Spinal cord (tissue), 10 donors: Measurements from ENCODE around the gene VAMP3. TPM values are rescaled to one million over a fixed set of nuclear protein-coding genes. Genes with fewer than 3 reads are reported as not detected.

ENCODE experiments used
- DNase-seq, 6 donors: peaks; one replicate each; pipeline versions ENCODE4 v3.0.0 to v3.0.0-alpha.2; 2013 to 2015; ENCODE audit warnings: low spot score in 6 of 6, low read depth in 4 of 6
- H3K27ac ChIP-seq: one replicate; pipeline ENCODE4 v1.5.1; 2013; ENCODE audit warnings: low read depth, low read length, control low read depth
- H3K27me3 ChIP-seq: one replicate; pipeline ENCODE4 v1.6.1; 2013; ENCODE audit warnings: low read length; ENCODE audit not compliant: control insufficient read depth, insufficient read depth
- H3K36me3 ChIP-seq: one replicate; pipeline ENCODE4 v1.6.1; 2013; ENCODE audit warnings: low read length; ENCODE audit not compliant: control insufficient read depth, insufficient read depth
- H3K4me1 ChIP-seq: one replicate; pipeline ENCODE4 v1.6.1; 2013; ENCODE audit warnings: low read length; ENCODE audit not compliant: control insufficient read depth, insufficient read depth
- H3K4me3 ChIP-seq: one replicate; pipeline ENCODE4 v1.5.1; 2013; ENCODE audit warnings: low read depth, low read length, control low read depth
- H3K9me3 ChIP-seq: one replicate; pipeline ENCODE4 v1.6.1; 2013; ENCODE audit warnings: low read length; ENCODE audit not compliant: control insufficient read depth, insufficient read depth
- WGBS: methylation state at CpG from one replicate; pipeline ENCODE4 v1.1.5; 2013; ENCODE audit warnings: missing lambda C conversion rate; ENCODE audit not compliant: insufficient coverage; 5-methylcytosine and 5-hydroxymethylcytosine counted together
- polyA plus RNA-seq, 2 donors: library from polyadenylated mRNA; unstranded; fragments of 120-200 nt; gene quantifications; one replicate each; pipeline ENCODE4 v1.2.1, GENCODE V29; 2013; ENCODE audit not compliant: insufficient read length in 2 of 2
- total RNA-seq, 2 donors: library from RNA; depleted of rRNA in 1 of 2; stranded (reverse); fragments of 120-200 nt in 1 of 2; fragments of >200 nt in 1 of 2; gene quantifications; one replicate each; pipeline versions ENCODE4 v1.2.3 to v1.2.4, GENCODE V29; 2013 to 2014
- donor health status: healthy.

The VAMP3 gene
- total and polyA plus RNA-seq, 4 donors, result 60.3 to 88.0 (median 65.1) TPM

- no peak overlapping the region for H3K4me3 ChIP-seq
- H3K36me3 ChIP-seq, result peaks cover 16% of the 10 kb centered on the region
- H3K9me3 ChIP-seq, result peaks cover 5% of the 10 kb centered on the region
- H3K27ac ChIP-seq, result no peak overlapping the region
- H3K4me1 ChIP-seq, result no peaks in the 10 kb centered on the region
- 92% methylated on average over 10 of the region's 12 CpGs for WGBS
- DNase-seq, result no peak
- H3K27me3 ChIP-seq, result no peaks in the 10 kb centered on the region
Measured at GRCh38 chr1:7795406-7795805, 24.3 kb downstream of the VAMP3 start.

GRCh38 chr1:7805460-7805859 lies 34.4 kb downstream of the VAMP3 start:
- 90% methylated on average over 3 of the region's 9 CpGs for WGBS
- no peak for DNase-seq
- no peak overlapping the region for H3K4me3 ChIP-seq
- H3K36me3 ChIP-seq, result peaks cover 25% of the 10 kb centered on the region
- H3K27me3 ChIP-seq, result no peaks in the 10 kb centered on the region
- no peaks in the 10 kb centered on the region for H3K4me1 ChIP-seq
- no peaks in the 10 kb centered on the region for H3K9me3 ChIP-seq
- no peak overlapping the region for H3K27ac ChIP-seq

GRCh38 chr1:7808253-7808844 lies 37.3 kb downstream of the VAMP3 start:
- H3K36me3 ChIP-seq, result peaks cover 20% of the 10 kb centered on the region

GRCh38 chr1:7809742-7810141 lies 38.6 kb downstream of the VAMP3 start:
- no peak overlapping the region for H3K27ac ChIP-seq
- H3K27me3 ChIP-seq, result no peaks in the 10 kb centered on the region
- DNase-seq, result no peak
- peaks cover 15% of the 10 kb centered on the region for H3K36me3 ChIP-seq
- no peak overlapping the region for H3K4me3 ChIP-seq
- peaks cover 8% of the 10 kb centered on the region for H3K9me3 ChIP-seq
- no peaks in the 10 kb centered on the region for H3K4me1 ChIP-seq
- 89% methylated on average over 7 of the region's 13 CpGs for WGBS

More at GRCh38 chr1:7808253-7808844, 37.3 kb downstream of the VAMP3 start:
- H3K9me3 ChIP-seq, result peaks cover under 1% of the 10 kb centered on the region
- no peaks in the 10 kb centered on the region for H3K4me1 ChIP-seq
- H3K27ac ChIP-seq, result no peak overlapping the region
- no peak overlapping the region for H3K4me3 ChIP-seq
- DNase-seq, result peak in 2 of 6 donors; percentile 32 to 77
- no peaks in the 10 kb centered on the region for H3K27me3 ChIP-seq
- no CpG with 5 or more reads among the region's 1 CpG for WGBS

GRCh38 chr1:7810395-7810794 lies 39.3 kb downstream of the VAMP3 start:
- 95% methylated on average over 5 of the region's 7 CpGs for WGBS
- DNase-seq, result no peak
- no peaks in the 10 kb centered on the region for H3K4me1 ChIP-seq
- no peak overlapping the region for H3K27ac ChIP-seq
- H3K4me3 ChIP-seq, result no peak overlapping the region
- H3K9me3 ChIP-seq, result peaks cover 8% of the 10 kb centered on the region
- H3K27me3 ChIP-seq, result no peaks in the 10 kb centered on the region
- H3K36me3 ChIP-seq, result peaks cover 12% of the 10 kb centered on the region

GRCh38 chr1:7811476-7811875 lies 40.4 kb downstream of the VAMP3 start:
- Histone ChIP-seq H3K27me3 (no peaks in the 10 kb centered on the region), H3K27ac (no peak overlapping the region), H3K4me3 (no peak overlapping the region), H3K36me3 (peaks cover 12% of the 10 kb centered on the region), H3K4me1 (no peaks in the 10 kb centered on the region), H3K9me3 (peaks cover 8% of the 10 kb centered on the region)
- WGBS, result 96% methylated on average over 4 of the region's 6 CpGs
- no peak for DNase-seq

- no peaks in the 10 kb centered on the region for H3K27me3 ChIP-seq
- no peak overlapping the region for H3K4me3 ChIP-seq
- H3K4me1 ChIP-seq, result no peaks in the 10 kb centered on the region
- peaks cover 8% of the 10 kb centered on the region for H3K9me3 ChIP-seq
- no peak for DNase-seq
- WGBS, result 76% methylated on average over 2 of the region's 3 CpGs
- peaks cover 9% of the 10 kb centered on the region for H3K36me3 ChIP-seq
- H3K27ac ChIP-seq, result no peak overlapping the region
Measured at GRCh38 chr1:7813677-7814373, 42.7 kb downstream of the VAMP3 start.

GRCh38 chr1:7821282-7821681 lies 50.2 kb downstream of the VAMP3 start:
- Histone ChIP-seq H3K9me3 (no peaks in the 10 kb centered on the region), H3K4me1 (no peaks in the 10 kb centered on the region), H3K27me3 (no peaks in the 10 kb centered on the region), H3K4me3 (no peak overlapping the region), H3K36me3 (peaks cover 13% of the 10 kb centered on the region), H3K27ac (no peak overlapping the region)
- WGBS, result no CpG with 5 or more reads among the region's 3 CpGs
- no peak for DNase-seq

- Histone ChIP-seq H3K36me3 (peaks cover 21% of the 10 kb centered on the region), H3K9me3 (no peaks in the 10 kb centered on the region), H3K27me3 (no peaks in the 10 kb centered on the region), H3K27ac (no peak overlapping the region), H3K4me3 (no peak overlapping the region), H3K4me1 (no peaks in the 10 kb centered on the region)
- DNase-seq, result no peak
- 89% methylated on average over 5 of the region's 8 CpGs for whole genome bisulfite sequencing
Measured at GRCh38 chr1:7824701-7825100, 53.6 kb downstream of the VAMP3 start.

- Histone ChIP-seq H3K27ac (no peak overlapping the region), H3K27me3 (no peaks in the 10 kb centered on the region), H3K9me3 (no peaks in the 10 kb centered on the region), H3K36me3 (peaks cover 20% of the 10 kb centered on the region), H3K4me3 (no peak overlapping the region), H3K4me1 (no peaks in the 10 kb centered on the region)
- 83% methylated on average over 2 of the region's 7 CpGs for WGBS
- DNase-seq, result no peak
Measured at GRCh38 chr1:7826363-7826762, 55.3 kb downstream of the VAMP3 start.
